SU-DHL-6 (cell line): ENCODE measurements around the gene ADPRH.

Source experiments
- H2AFZ ChIP-seq: fragments of 200-600 bp; sonication (generic); 2 replicates; pipeline ENCODE4 v1.6.1; 2014; ENCODE audit warnings: low read depth, mild to moderate bottlenecking, moderate library complexity, mixed read lengths, antibody characterized with exemption, low read length; ENCODE audit not compliant: severe bottlenecking
- H3F3A ChIP-seq: fragments of 200-600 bp; shearing (Covaris generic); 2 replicates; pipeline ENCODE4 v1.6.0; 2016; ENCODE audit warnings: antibody characterized with exemption, mild to moderate bottlenecking; ENCODE audit not compliant: insufficient read depth
- H3K27ac ChIP-seq: fragments of 200-600 bp; sonication (generic); 2 replicates; pipeline ENCODE4 v1.5.1; 2016; ENCODE audit warnings: low read depth, mild to moderate bottlenecking, low read length, moderate library complexity, mixed read lengths
- H3K27me3 ChIP-seq: fragments of 200-600 bp; sonication (generic), shearing (Covaris generic); 2 replicates; pipeline ENCODE4 v1.6.0; 2014; ENCODE audit warnings: mild to moderate bottlenecking, low read length
- H3K36me3 ChIP-seq: fragments of 200-600 bp; sonication (generic); 2 replicates; pipeline ENCODE4 v1.6.1; 2014; ENCODE audit warnings: mild to moderate bottlenecking, low read length, mixed read lengths
- H3K4me2 ChIP-seq: fragments of 300-600, 200-600 bp; shearing (Covaris generic), sonication (generic); 2 replicates; pipeline ENCODE4 v1.6.0; 2014; ENCODE audit warnings: low read length, low read depth, mild to moderate bottlenecking; ENCODE audit not compliant: poor library complexity, severe bottlenecking
- H3K4me3 ChIP-seq: fragments of 200-600 bp; sonication (generic); 2 replicates; pipeline ENCODE4 v1.5.1; 2014; ENCODE audit warnings: antibody characterized with exemption, low read length, mild to moderate bottlenecking, mixed read lengths; ENCODE audit not compliant: insufficient read depth, poor library complexity, severe bottlenecking
- H3K79me2 ChIP-seq: fragments of 200-600 bp; sonication (generic); 2 replicates; pipeline ENCODE4 v1.6.1; 2014; ENCODE audit warnings: mild to moderate bottlenecking, low read length, moderate library complexity; ENCODE audit not compliant: insufficient read depth
- H3K9ac ChIP-seq: fragments of 200-600 bp; sonication (generic); 2 replicates; pipeline ENCODE4 v1.7.0; 2014; ENCODE audit warnings: mild to moderate bottlenecking, low read length
- H3K9me2 ChIP-seq: fragments of 200-600 bp; sonication (generic); replicated peaks from 2 replicates; pipeline ENCODE4 v1.6.1; 2014; ENCODE audit warnings: low read length; ENCODE audit not compliant: insufficient read depth
- H3K9me3 ChIP-seq: fragments of 200-600 bp; sonication (generic); 2 replicates; pipeline ENCODE4 v1.6.1; 2014; ENCODE audit warnings: low read length, mixed read lengths; ENCODE audit not compliant: insufficient read depth
- H4K20me1 ChIP-seq: fragments of 200-600 bp; sonication (generic); 2 replicates; pipeline ENCODE4 v1.6.1; 2014; ENCODE audit warnings: low read depth, mild to moderate bottlenecking, antibody characterized with exemption, low read length, moderate library complexity, mixed read lengths
- EZH2phosphoT487 ChIP-seq: fragments of 200-600 bp; sonication (generic), shearing (Covaris generic); conservative IDR thresholded peaks from 2 replicates; pipeline ENCODE4 v1.6.1; 2018; ENCODE audit warnings: mild to moderate bottlenecking, antibody characterized with exemption, low read length, moderate library complexity, mixed read lengths
- TF ChIP-seq, protein P1 (sequence below): fragments of 200-600 bp; sonication (generic); IDR thresholded peaks from one replicate; pipeline ENCODE4 v1.5.1; 2017; ENCODE audit warnings: antibody characterized with exemption, mild to moderate bottlenecking, low read length, moderate library complexity; ENCODE audit not compliant: insufficient read depth, poor library complexity, severe bottlenecking

ADPRH gene

DNA sequence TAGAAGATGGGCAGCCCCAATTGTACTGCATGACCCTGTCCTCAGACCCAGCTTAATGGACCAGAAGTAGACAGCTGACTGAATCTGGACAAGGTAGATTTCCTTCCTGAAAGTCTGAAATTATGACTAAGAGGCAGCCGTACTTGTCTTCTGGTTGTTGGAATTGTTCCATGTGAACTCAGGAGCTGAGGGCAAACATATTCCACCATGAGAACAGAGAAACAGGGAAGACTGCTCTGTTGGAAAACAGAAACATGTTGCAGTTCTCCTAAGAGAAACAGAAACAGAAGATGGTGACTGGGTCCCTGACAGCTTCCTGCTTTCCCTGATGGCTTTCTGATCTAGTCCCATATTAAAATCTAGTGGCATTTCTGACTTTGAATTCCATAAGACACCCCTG, 57.0 kb downstream of the ADPRH start:
- Histone ChIP-seq H3K27me3 (no peaks in the 10 kb centered on the region), H3K9me3 (no peaks in the 10 kb centered on the region), H3K9ac (no peak overlapping the region), H4K20me1 (no peaks in the 10 kb centered on the region), H3K27ac (no peak overlapping the region), H3K79me2 (no peaks in the 10 kb centered on the region), H2AFZ (no peak overlapping the region), H3K4me3 (no peak overlapping the region), H3K9me2 (no peaks in the 10 kb centered on the region), H3K4me2 (no peak overlapping the region), H3K36me3 (no peaks in the 10 kb centered on the region), H3F3A (no peaks in the 10 kb centered on the region)
- no peak for TF ChIP-seq EZH2phosphoT487
- TF ChIP-seq, protein P1, sequence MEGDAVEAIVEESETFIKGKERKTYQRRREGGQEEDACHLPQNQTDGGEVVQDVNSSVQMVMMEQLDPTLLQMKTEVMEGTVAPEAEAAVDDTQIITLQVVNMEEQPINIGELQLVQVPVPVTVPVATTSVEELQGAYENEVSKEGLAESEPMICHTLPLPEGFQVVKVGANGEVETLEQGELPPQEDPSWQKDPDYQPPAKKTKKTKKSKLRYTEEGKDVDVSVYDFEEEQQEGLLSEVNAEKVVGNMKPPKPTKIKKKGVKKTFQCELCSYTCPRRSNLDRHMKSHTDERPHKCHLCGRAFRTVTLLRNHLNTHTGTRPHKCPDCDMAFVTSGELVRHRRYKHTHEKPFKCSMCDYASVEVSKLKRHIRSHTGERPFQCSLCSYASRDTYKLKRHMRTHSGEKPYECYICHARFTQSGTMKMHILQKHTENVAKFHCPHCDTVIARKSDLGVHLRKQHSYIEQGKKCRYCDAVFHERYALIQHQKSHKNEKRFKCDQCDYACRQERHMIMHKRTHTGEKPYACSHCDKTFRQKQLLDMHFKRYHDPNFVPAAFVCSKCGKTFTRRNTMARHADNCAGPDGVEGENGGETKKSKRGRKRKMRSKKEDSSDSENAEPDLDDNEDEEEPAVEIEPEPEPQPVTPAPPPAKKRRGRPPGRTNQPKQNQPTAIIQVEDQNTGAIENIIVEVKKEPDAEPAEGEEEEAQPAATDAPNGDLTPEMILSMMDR: no peak

DNA sequence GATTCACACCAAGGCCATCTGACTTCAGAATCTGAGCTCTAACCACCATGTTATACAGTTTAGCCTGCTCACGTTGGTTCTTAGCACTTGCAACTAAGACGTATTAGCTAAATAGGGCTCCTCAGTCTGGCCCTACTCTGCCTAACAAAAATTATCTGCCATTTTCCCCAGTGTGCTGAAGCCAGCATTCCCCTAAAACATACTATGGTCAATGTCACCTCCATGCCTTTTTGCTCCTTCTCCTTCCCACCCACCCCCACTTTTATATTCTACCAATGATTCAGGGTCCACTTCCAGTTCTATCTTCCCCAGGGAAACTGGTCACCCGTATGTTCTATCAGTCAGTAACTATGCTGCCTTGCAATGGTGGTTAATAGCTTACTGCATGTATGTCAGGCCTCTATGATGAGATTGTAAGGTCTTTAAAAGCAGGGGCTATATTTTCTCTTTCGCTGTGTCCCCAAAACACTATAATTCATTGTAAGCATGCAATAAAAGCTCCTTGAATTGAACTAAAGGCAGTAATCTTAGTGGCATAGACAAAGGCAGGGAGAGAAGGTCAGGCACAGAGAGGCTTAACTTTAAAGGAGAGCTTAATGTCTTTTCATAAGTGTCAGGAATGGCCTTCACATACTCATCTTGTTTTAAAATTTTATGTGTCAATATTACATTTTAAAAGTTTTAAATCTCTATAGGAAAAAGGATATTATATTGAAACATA, 57.8 kb downstream of the ADPRH start:
- Histone ChIP-seq H3K9me3 (no peaks in the 10 kb centered on the region), H3K27ac (no peak overlapping the region), H3K27me3 (no peaks in the 10 kb centered on the region), H4K20me1 (no peaks in the 10 kb centered on the region), H2AFZ (no peak overlapping the region), H3K79me2 (no peaks in the 10 kb centered on the region), H3K4me2 (no peak overlapping the region), H3K9me2 (no peaks in the 10 kb centered on the region), H3F3A (no peaks in the 10 kb centered on the region), H3K4me3 (no peak overlapping the region), H3K9ac (no peak overlapping the region), H3K36me3 (no peaks in the 10 kb centered on the region)
- TF ChIP-seq, protein P1: no peak
- TF ChIP-seq EZH2phosphoT487: no peak

DNA sequence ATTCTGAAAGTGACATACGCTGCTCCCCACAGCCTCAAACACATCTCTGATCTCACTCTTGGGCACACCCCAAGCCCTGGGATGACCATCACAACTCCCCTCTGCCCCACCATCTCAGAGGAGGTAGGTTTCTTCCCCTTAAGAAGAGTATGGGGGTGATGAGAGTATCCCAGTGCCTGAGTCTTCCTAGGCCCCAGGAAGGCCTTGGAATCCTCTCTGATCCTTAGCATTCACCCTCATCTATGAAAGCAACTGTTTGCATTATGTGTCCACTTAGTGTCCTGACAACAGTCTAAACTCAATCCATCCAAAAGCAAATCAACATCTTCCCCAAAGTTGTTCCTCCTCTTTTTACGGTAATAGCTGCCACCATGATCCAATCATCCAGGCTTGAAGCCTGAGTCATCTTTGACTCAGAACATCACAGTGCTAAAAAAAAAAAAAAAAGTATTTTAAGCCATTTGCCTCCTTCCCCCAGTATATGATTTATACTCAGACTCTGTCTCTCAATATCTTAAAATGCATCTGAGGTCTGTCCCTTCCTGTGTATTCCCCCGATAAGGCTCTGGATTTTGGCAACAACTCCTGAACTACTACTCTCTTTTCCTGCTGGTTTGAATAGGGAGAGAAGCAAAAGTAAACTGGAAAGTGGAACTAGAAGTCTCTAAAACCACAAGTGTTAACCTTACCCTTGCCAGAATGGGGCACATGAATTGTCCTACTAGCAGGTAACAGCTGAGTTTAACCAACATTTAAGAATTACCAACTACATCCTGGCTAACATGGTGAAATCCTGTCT, 58.6 kb downstream of the ADPRH start:
- Histone ChIP-seq H4K20me1 (no peaks in the 10 kb centered on the region), H3K4me3 (no peak overlapping the region), H3K9ac (no peak overlapping the region)

More for the DNA sequence above, 58.6 kb downstream of the ADPRH start:
- Histone ChIP-seq H3K4me2 (no peak overlapping the region), H3K27ac (no peak overlapping the region), H3K9me2 (no peaks in the 10 kb centered on the region), H3K79me2 (no peaks in the 10 kb centered on the region), H3K27me3 (no peaks in the 10 kb centered on the region), H2AFZ (no peak overlapping the region), H3K36me3 (no peaks in the 10 kb centered on the region), H3K9me3 (no peaks in the 10 kb centered on the region), H3F3A (no peaks in the 10 kb centered on the region)
- no peak for TF ChIP-seq EZH2phosphoT487
- TF ChIP-seq, protein P1: no peak
